Spleen (tissue), 11 donors: ENCODE data around the gene G6PC1. TPM values are rescaled to one million over a fixed set of nuclear protein-coding genes. Genes with fewer than 3 reads are reported as not detected.
"Not testable (repeated sequence)": the region's sequence is repeated elsewhere in the genome, so short reads cannot be mapped to it uniquely, and the experiment has no call there.

Source experiments
- DNase-seq: peaks from one replicate; pipeline ENCODE4 v3.0.0-alpha.2; 2020
- H3K27ac ChIP-seq, 8 donors: fragments of 200-600 bp; sonication (generic) in 7 of 8; 1 replicate in 4 of 8; 2 replicates in 4 of 8; pipeline versions ENCODE4 v1.5.0 to v1.8.0; 2016 to 2021; ENCODE audit warnings: inconsistent platforms in 4 of 8, mild to moderate bottlenecking in 4 of 8, moderate library complexity in 1 of 8
- H3K27me3 ChIP-seq, 7 donors: fragments of 200-600 bp; sonication (generic) in 6 of 7; replicated peaks in 1 of 7; 1 replicate in 4 of 7; 2 replicates in 3 of 7; pipeline versions ENCODE4 v1.5.0 to v1.8.0; 2016 to 2021; ENCODE audit warnings: inconsistent platforms in 3 of 7, mild to moderate bottlenecking in 1 of 7
- H3K36me3 ChIP-seq, 6 donors: fragments of 200-600 bp; sonication (generic) in 5 of 6; 1 replicate in 4 of 6; 2 replicates in 2 of 6; pipeline versions ENCODE4 v1.5.0 to v1.8.0; 2016 to 2021; ENCODE audit warnings: inconsistent platforms in 2 of 6
- H3K4me1 ChIP-seq, 6 donors: fragments of 200-600 bp; sonication (generic) in 5 of 6; 1 replicate in 3 of 6; 2 replicates in 3 of 6; pipeline versions ENCODE4 v1.5.0 to v1.8.0; 2016 to 2021; ENCODE audit warnings: inconsistent platforms in 3 of 6
- H3K4me3 ChIP-seq, 8 donors: fragments of 200-600 bp; sonication (generic) in 7 of 8; 1 replicate in 4 of 8; 2 replicates in 4 of 8; pipeline versions ENCODE4 v1.5.0 to v1.8.0; 2016 to 2021; ENCODE audit warnings: inconsistent platforms in 4 of 8, mild to moderate bottlenecking in 4 of 8, moderate library complexity in 2 of 8
- H3K9me3 ChIP-seq, 8 donors: fragments of 200-600 bp; sonication (generic) in 7 of 8; 1 replicate in 4 of 8; 2 replicates in 4 of 8; pipeline versions ENCODE4 v1.5.0 to v1.8.0; 2016 to 2021; ENCODE audit warnings: inconsistent platforms in 4 of 8
- CTCF ChIP-seq, 11 experiments: fragments of 200-600 bp in 7 of 11; fragments of 450-650 bp in 4 of 11; sonication (generic) in 4 of 11; IDR thresholded peaks in 8 of 11; conservative IDR thresholded peaks in 3 of 11; 1 replicate in 7 of 11; 2 replicates in 4 of 11; pipeline versions ENCODE4 v1.4.0 to v1.8.0; 2016 to 2021; ENCODE audit warnings: antibody characterized with exemption in 11 of 11, inconsistent platforms in 4 of 11, mild to moderate bottlenecking in 1 of 11
- POLR2A ChIP-seq, 3 donors: fragments of 450-650 bp; IDR thresholded peaks; one replicate each; pipeline ENCODE4 v1.5.1; 2017; ENCODE audit warnings: antibody characterized with exemption in 3 of 3, mild to moderate bottlenecking in 1 of 3
- POLR2AphosphoS5 ChIP-seq, 3 donors: sonication (generic); formaldehyde crosslinking; IDR thresholded peaks; one replicate each; pipeline ENCODE4 v1.5.1; 2017; ENCODE audit warnings: antibody characterized with exemption in 3 of 3
- WGBS, 5 donors: extraction: QIAGEN DNeasy Blood & Tissue Kit in 3 of 5; methylation state at CpG; one replicate each; pipeline versions ENCODE4 v1.1.5 to v1.1.7; 2013 to 2018; 5-methylcytosine and 5-hydroxymethylcytosine counted together
- intact Hi-C: fragments of 100-400 bp; cut with DNase I; formaldehyde crosslinking; loops from one replicate; pipeline ENCODE4 v1.15.0; 2023; ENCODE audit warnings: low total_unique reads
- polyA plus RNA-seq, 3 donors: library from polyadenylated mRNA; stranded (reverse); fragments of 200-250 nt; gene quantifications; one replicate each; pipeline ENCODE4 v1.2.1, GENCODE V29; 2013
- total RNA-seq, 7 donors: library from RNA; depleted of rRNA in 3 of 7; stranded (reverse); fragments of >200 nt in 3 of 7; fragmentation: NEBNext Ultra II Directional in 4 of 7; extraction: Animal tissue kit (Norgen Biotek cat#: 25700) in 4 of 7; gene quantifications; one replicate each; pipeline versions ENCODE4 v1.1.0 to v1.2.1, GENCODE V29; 2016 to 2021
- donor health status: healthy with polysubstance abuse.
- donor health status: DM: no; HTN: no; CAD: no; lungs with moderate emphysema.
- donor health status: DM: no; HTN: no; CAD: no.
- donor health status: Bipolar disorder and iron deficiency.
- donor health status: healthy.
- donor health status: DM: no; HTN: no; CAD: no.
- donor health status: DM: yes; HTN: yes; CAD: no.

The G6PC1 gene
- total and polyA plus RNA-seq, 10 donors: not detected

GRCh38 chr17:42868338-42868737 lies 32.3 kb upstream of the G6PC1 start:
- Histone ChIP-seq H3K9me3 (peaks cover 0 to 14% (median 11%) of the 10 kb centered on the region in 8 donors), H3K27ac (no peak overlapping the region), H3K27me3 (no peaks in the 10 kb centered on the region), H3K36me3 (no peaks in the 10 kb centered on the region), H3K4me3 (no peak overlapping the region), H3K4me1 (no peaks in the 10 kb centered on the region)
- 93 to 97% (median 97%) methylated on average over 12 of the region's 12 CpGs for WGBS, 5 donors
- TF ChIP-seq POLR2A (IDR thresholded peaks at IDR 0.05) (no peak), CTCF (IDR thresholded peaks at IDR 0.05 in 8 of 11, conservative IDR thresholded peaks at IDR 0.05 in 3 of 11) (no peak), POLR2AphosphoS5 (IDR thresholded peaks at IDR 0.05) (no peak)
- DNase-seq: no peak
- intact Hi-C loops: no loop called here

GRCh38 chr17:42871647-42872046 lies 29.0 kb upstream of the G6PC1 start:
- intact Hi-C loops: no loop called here
- H3K4me3 ChIP-seq: no peak overlapping the region
- TF ChIP-seq CTCF (IDR thresholded peaks at IDR 0.05 in 8 of 11, conservative IDR thresholded peaks at IDR 0.05 in 3 of 11) (no peak), POLR2A (IDR thresholded peaks at IDR 0.05) (no peak), POLR2AphosphoS5 (IDR thresholded peaks at IDR 0.05) (no peak)
- H3K36me3 ChIP-seq: peaks cover 0 to 5% (median 0%) of the 10 kb centered on the region in 6 donors
- no peak overlapping the region for H3K27ac ChIP-seq
- no peaks in the 10 kb centered on the region for H3K27me3 ChIP-seq
- no peaks in the 10 kb centered on the region for H3K4me1 ChIP-seq
- no peak for DNase-seq
- WGBS, 5 donors: 92 to 96% (median 92%) methylated on average over 4 of the region's 4 CpGs
- H3K9me3 ChIP-seq: peaks cover 0 to 14% (median 11%) of the 10 kb centered on the region in 8 donors

- Histone ChIP-seq H3K27me3 (peaks cover 0 to 3% (median 0%) of the 10 kb centered on the region in 7 donors), H3K36me3 (peaks cover 0 to 11% (median 0%) of the 10 kb centered on the region in 6 donors), H3K9me3 (peaks cover 0 to 14% (median 11%) of the 10 kb centered on the region in 8 donors), H3K4me3 (no peak overlapping the region), H3K4me1 (no peaks in the 10 kb centered on the region), H3K27ac (no peak overlapping the region)
- DNase-seq: no peak
- TF ChIP-seq POLR2AphosphoS5 (IDR thresholded peaks at IDR 0.05) (no peak), POLR2A (IDR thresholded peaks at IDR 0.05) (no peak), CTCF (IDR thresholded peaks at IDR 0.05 in 8 of 11, conservative IDR thresholded peaks at IDR 0.05 in 3 of 11) (no peak)
- intact Hi-C loops: no loop called here
- 86 to 97% (median 93%) methylated on average over 9 to 13 of the region's 13 CpGs for WGBS, 5 donors
Measured at GRCh38 chr17:42872251-42872965, 28.2 kb upstream of the G6PC1 start.

GRCh38 chr17:42873315-42873714 lies 27.3 kb upstream of the G6PC1 start:
- intact Hi-C loops: no loop called here
- H3K27me3 ChIP-seq: peaks cover 0 to 12% (median 0%) of the 10 kb centered on the region in 7 donors
- no peak overlapping the region for H3K4me3 ChIP-seq
- H3K36me3 ChIP-seq: peaks cover 0 to 14% (median 0%) of the 10 kb centered on the region in 6 donors
- peaks cover 0 to 14% (median 11%) of the 10 kb centered on the region in 8 donors for H3K9me3 ChIP-seq
- WGBS, 5 donors: 84 to 94% (median 88%) methylated on average over 6 of the region's 6 CpGs
- no peak for DNase-seq
- H3K27ac ChIP-seq: no peak overlapping the region
- no peak for TF ChIP-seq POLR2A (IDR thresholded peaks at IDR 0.05)
- TF ChIP-seq POLR2AphosphoS5 (IDR thresholded peaks at IDR 0.05): no peak
- no peak for TF ChIP-seq CTCF (IDR thresholded peaks at IDR 0.05 in 8 of 11, conservative IDR thresholded peaks at IDR 0.05 in 3 of 11)
- H3K4me1 ChIP-seq: no peaks in the 10 kb centered on the region

- peaks cover 0 to 14% (median 11%) of the 10 kb centered on the region in 8 donors for H3K9me3 ChIP-seq
- H3K4me1 ChIP-seq, H3K4me3 ChIP-seq, intact Hi-C loops, DNase-seq, H3K27ac ChIP-seq: not testable (repeated sequence)
- 83 to 89% (median 85%) methylated on average over 7 to 10 of the region's 12 CpGs for WGBS, 5 donors
- peaks cover 0 to 14% (median 0%) of the 10 kb centered on the region in 6 donors for H3K36me3 ChIP-seq
- peaks cover 0 to 20% (median 0%) of the 10 kb centered on the region in 7 donors for H3K27me3 ChIP-seq
Measured at GRCh38 chr17:42873932-42874695, 26.5 kb upstream of the G6PC1 start.
